SK-N-SH (cell line): ENCODE measurements around the gene SPRING1.

ENCODE experiments used
- CHD2 ChIP-seq: fragments of 150-350 bp; IDR thresholded peaks from 2 replicates; pipeline ENCODE4 v1.6.1; 2018; ENCODE audit warnings: low read length; ENCODE audit not compliant: partially characterized antibody
- GABPA ChIP-seq: IDR thresholded peaks from 2 replicates; pipeline ENCODE4 v1.4.0; 2012; ENCODE audit warnings: low read depth, mild to moderate bottlenecking

- TF ChIP-seq GABPA (no peak), CHD2 (no peak)
Observed at GRCh38 chr12:116771651-116772050, 33.8 kb upstream of the SPRING1 start.
